ENCODE data around the gene PLK4.
"Not testable (repeated sequence)": the region's sequence is repeated elsewhere in the genome, so short reads cannot be mapped to it uniquely, and the experiment has no call there.

PLK4 gene

GRCh38 chr4:127905029-127905428, 24.3 kb downstream of the PLK4 start:
- no peak for DNase-seq

GRCh38 chr4:127916512-127916911, 35.8 kb downstream of the PLK4 start:
- no peak for DNase-seq

- no peak for DNase-seq
These were observed 36.5 kb downstream of the PLK4 start for GRCh38 chr4:127917151-127917550.

- DNase-seq = no peak
These were observed 39.8 kb downstream of the PLK4 start for GRCh38 chr4:127920521-127920920.

GRCh38 chr4:127922226-127922625, 41.5 kb downstream of the PLK4 start:
- no peak for DNase-seq

GRCh38 chr4:127925720-127926119, 45.0 kb downstream of the PLK4 start:
- not testable (repeated sequence) for DNase-seq

- DNase-seq = no peak
These were observed 49.5 kb downstream of the PLK4 start for GRCh38 chr4:127930175-127930574.

GRCh38 chr4:127931836-127932235, 51.1 kb downstream of the PLK4 start:
- not testable (repeated sequence) for DNase-seq

- DNase-seq = no peak
These were observed 56.3 kb downstream of the PLK4 start for GRCh38 chr4:127936974-127937373.
